ENCODE results near the gene RAB11FIP3. TPM values are rescaled to one million over a fixed set of nuclear protein-coding genes. Genes with fewer than 3 reads are reported as not detected.
"Not testable (repeated sequence)": the region's sequence is repeated elsewhere in the genome, so short reads cannot be mapped to it uniquely, and the experiment has no call there.

Gene RAB11FIP3
- total RNA-seq, 1 donor from 2014 or later, result 28.3 TPM

- DNase-seq (no peak), ATAC-seq (no peak)
- intact Hi-C loops (cut with micrococcal nuclease), result no loop called here
Measured at GRCh38 chr16:505479-506245, 80.2 kb downstream of the RAB11FIP3 start.

GRCh38 chr16:506246-506546 is 80.7 kb downstream of the RAB11FIP3 start:
- intact Hi-C loops (cut with micrococcal nuclease), result no loop called here
- ATAC-seq (no peak), DNase-seq (no peak)

GRCh38 chr16:507527-507926 is 82.1 kb downstream of the RAB11FIP3 start:
- ATAC-seq; DNase-seq; intact Hi-C loops (cut with micrococcal nuclease): not testable (repeated sequence)

GRCh38 chr16:507996-508395 is 82.5 kb downstream of the RAB11FIP3 start:
- intact Hi-C loops (cut with micrococcal nuclease), result no loop called here
- ATAC-seq (no peak), DNase-seq (no peak)

- intact Hi-C loops (cut with micrococcal nuclease), result no loop called here
- DNase-seq (no peak), ATAC-seq (no peak)
Measured at GRCh38 chr16:508884-509736, 83.7 kb downstream of the RAB11FIP3 start.

- DNase-seq (no peak), ATAC-seq (no peak)
- intact Hi-C loops (cut with micrococcal nuclease), result no loop called here
Measured at GRCh38 chr16:510066-510825, 84.8 kb downstream of the RAB11FIP3 start.

GRCh38 chr16:512802-513201 is 87.4 kb downstream of the RAB11FIP3 start:
- intact Hi-C loops (cut with micrococcal nuclease), result no loop called here
- DNase-seq, result no peak
- no peak for ATAC-seq

GRCh38 chr16:513950-514349 is 88.5 kb downstream of the RAB11FIP3 start:
- ATAC-seq (no peak), DNase-seq (no peak)
- intact Hi-C loops (cut with micrococcal nuclease), result no loop called here

GRCh38 chr16:515175-515938 is 89.9 kb downstream of the RAB11FIP3 start:
- ATAC-seq, result no peak
- intact Hi-C loops (cut with micrococcal nuclease), result no loop called here
- DNase-seq, result no peak

GRCh38 chr16:515939-516226 is 90.4 kb downstream of the RAB11FIP3 start:
- DNase-seq, result no peak
- intact Hi-C loops (cut with micrococcal nuclease), result no loop called here
- ATAC-seq, result no peak

- intact Hi-C loops (cut with micrococcal nuclease), result no loop called here
- ATAC-seq (no peak), DNase-seq (no peak)
Measured at GRCh38 chr16:516301-516700, 90.9 kb downstream of the RAB11FIP3 start.

GRCh38 chr16:518858-519257 is 93.4 kb downstream of the RAB11FIP3 start:
- DNase-seq, result no peak
- intact Hi-C loops (cut with micrococcal nuclease), result no loop called here

GRCh38 chr16:519425-519824 is 94.0 kb downstream of the RAB11FIP3 start:
- DNase-seq (no peak), ATAC-seq (no peak)
- intact Hi-C loops (cut with micrococcal nuclease), result no loop called here

More at GRCh38 chr16:518858-519257, 93.4 kb downstream of the RAB11FIP3 start:
- ATAC-seq, result no peak

- DNase-seq (no peak), ATAC-seq (no peak)
- intact Hi-C loops (cut with micrococcal nuclease), result no loop called here
Measured at GRCh38 chr16:519841-520687, 94.6 kb downstream of the RAB11FIP3 start.

GRCh38 chr16:520847-521246 is 95.4 kb downstream of the RAB11FIP3 start:
- DNase-seq (no peak), ATAC-seq (no peak)
- intact Hi-C loops (cut with micrococcal nuclease), result no loop called here

GRCh38 chr16:521381-522210 is 96.1 kb downstream of the RAB11FIP3 start:
- ATAC-seq, result no peak
- DNase-seq, result no peak
- intact Hi-C loops (cut with micrococcal nuclease), result no loop called here

GRCh38 chr16:522320-523096 is 97.1 kb downstream of the RAB11FIP3 start:
- ATAC-seq (no peak), DNase-seq (no peak)
- intact Hi-C loops (cut with micrococcal nuclease), result no loop called here
